NCI-H226 (cell line): Measurements from ENCODE around the gene OR2T6.
"Not testable (repeated sequence)": the region's sequence is repeated elsewhere in the genome, so short reads cannot be mapped to it uniquely, and the experiment has no call there.

Source experiments
- DNase-seq: peaks from one replicate; pipeline ENCODE4 v3.0.0-alpha.2; 2015

The OR2T6 gene, protein sequence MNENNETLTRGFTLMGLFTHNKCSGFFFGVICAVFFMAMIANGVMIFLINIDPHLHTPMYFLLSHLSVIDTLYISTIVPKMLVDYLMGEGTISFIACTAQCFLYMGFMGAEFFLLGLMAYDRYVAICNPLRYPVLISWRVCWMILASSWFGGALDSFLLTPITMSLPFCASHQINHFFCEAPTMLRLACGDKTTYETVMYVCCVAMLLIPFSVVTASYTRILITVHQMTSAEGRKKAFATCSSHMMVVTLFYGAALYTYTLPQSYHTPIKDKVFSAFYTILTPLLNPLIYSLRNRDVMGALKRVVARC

DNA sequence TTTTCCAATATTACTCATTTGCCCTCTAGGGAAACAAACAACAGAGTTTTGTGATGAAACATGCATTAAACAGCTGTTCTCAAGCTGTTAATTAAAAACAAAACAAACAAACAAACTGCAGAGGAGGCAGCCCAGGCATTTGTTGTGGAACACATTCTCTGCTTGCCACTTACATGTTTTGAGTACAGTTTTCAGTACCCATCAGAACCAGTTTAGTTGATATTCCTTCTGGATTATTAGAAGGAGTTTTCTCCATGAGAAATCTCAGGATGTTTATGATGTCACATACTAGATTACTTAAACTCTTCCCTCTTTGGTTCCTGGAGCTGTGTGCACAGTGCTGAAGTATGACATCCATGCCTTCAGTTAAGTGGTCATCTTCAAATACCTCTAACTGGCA, at the start of gene OR2T6:
OR2T6 (plus strand) TSS at position 301 of the 400 bp plus-strand sequence. CDS start 11,863 bp downstream, outside the sequence.
- DNase-seq: no peak

DNA sequence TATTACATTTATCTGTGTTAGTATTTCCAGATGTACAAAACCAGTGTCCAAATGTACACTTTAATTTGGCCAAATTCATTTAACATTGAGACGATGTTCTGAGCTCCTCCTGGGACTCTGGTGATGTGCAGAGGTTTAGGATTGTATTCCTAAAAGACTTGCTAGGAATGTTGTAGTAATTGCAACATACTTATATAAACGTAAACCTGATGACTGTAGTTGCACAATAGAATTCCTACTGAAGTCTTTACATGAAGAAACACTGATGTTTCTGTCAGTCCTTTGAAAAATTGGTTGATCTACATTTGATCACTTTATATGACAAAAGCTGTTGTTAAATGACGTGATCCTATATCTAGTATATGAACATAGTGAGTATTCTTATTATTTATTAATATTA, 32.1 kb upstream of the OR2T6 start:
- no peak for DNase-seq

DNA sequence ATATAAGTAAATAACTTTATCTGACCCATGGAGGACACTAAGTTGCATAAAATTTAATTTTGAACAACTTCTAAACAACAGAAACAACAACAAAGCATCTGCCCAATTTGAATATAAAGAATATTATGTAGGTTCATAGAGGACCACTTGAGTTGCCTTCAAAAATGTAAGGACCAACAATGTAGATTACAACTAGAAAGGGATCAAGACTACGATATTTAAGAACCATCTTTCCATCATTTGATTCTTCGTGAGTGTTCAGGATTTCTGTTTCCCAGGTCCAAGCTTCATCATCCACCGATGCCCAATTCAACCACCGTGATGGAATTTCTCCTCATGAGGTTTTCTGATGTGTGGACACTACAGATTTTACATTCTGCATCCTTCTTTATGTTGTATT, 27.1 kb upstream of the OR2T6 start, which contains the start of gene OR14C36:
OR14C36 (plus strand) TSS at position 301 of the 400 bp plus-strand sequence; CDS start at position 301, 0 bp downstream.
- DNase-seq: no peak

DNA sequence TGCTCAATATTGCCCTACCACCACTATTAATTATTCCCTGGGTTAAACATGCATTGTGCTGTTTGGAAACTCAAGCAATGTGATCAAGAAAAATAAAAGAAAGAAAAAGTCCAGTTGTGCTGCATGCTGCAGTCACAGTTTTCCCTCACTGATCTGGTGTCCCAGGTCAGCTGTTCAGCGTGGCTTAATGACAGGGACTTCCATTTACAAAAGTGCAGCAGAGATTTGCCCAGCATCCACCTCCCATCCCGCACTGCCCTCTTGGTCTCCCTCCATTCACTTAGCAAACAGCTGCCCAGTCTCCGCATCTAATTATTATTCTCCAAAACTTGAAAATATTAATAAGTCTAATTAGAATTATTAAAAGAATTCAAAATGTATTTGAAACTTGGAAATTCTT, 16.1 kb upstream of the OR2T6 start:
- no peak for DNase-seq

DNA sequence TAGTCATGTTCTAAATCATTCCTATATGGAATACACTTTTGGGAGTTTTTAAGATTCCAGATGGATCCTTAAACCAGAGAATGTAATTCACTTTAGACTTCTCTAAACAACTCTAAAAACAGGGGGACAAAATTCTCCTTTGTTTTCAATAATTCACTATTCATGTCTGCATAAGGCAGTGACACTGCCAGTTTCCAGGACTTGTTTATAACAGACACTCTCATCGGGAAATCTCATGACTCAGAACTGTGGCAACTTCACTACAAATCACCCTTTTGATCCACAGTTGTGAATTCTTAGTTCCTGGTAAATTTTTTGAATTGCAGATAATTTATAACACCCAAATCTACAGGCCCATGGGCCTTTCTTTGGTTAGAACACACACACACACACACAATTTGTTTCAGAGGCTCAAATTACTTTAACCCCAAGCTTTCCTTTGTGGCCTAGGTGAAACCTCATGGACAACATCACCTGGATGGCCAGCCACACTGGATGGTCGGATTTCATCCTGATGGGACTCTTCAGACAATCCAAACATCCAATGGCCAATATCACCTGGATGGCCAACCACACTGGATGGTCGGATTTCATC, 14.3 kb upstream of the OR2T6 start, which contains the start of gene OR2T4:
OR2T4 (plus strand) TSS at position 545 of the 595 bp plus-strand sequence; CDS start at position 545, 0 bp downstream.
- DNase-seq: no peak

DNA sequence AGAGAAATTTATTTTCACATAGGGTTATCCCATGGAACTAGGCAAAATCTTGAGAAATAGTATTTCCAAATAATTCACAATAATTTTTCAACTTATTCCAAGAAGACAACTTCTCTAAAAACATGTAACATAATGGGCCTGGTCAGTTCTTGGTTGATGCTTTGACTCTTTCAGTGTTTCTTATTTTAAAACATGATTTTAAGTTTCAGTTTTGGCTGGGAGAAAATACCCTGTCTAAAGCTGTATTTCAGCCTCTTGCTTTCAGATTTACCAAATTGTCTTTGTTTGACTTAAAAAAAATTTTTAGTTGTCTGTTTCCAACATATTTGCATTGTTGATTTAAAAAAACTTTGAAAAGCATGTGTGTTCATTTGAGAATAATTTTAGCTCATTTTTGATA, 8.9 kb upstream of the OR2T6 start:
- no peak for DNase-seq

DNA sequence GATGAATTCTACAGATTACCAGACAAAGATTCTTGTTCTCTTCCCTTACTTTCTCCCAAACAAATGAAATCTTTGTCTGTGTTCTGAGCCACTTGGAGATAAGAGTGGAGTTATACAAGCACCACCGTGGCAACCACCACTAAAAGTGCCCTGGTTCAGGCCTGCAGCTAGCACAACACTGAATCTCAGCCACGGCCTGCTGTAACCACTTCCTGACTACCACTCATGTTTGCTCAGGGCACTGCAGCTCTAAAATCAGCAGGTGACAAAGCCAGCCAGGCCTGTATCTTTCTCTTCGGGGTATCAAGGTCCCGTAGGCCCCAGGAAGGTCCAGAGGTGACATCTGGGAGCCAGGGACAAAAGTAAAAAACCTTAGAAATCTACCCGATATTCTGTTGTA, 3.2 kb upstream of the OR2T6 start:
- no peak for DNase-seq

DNA sequence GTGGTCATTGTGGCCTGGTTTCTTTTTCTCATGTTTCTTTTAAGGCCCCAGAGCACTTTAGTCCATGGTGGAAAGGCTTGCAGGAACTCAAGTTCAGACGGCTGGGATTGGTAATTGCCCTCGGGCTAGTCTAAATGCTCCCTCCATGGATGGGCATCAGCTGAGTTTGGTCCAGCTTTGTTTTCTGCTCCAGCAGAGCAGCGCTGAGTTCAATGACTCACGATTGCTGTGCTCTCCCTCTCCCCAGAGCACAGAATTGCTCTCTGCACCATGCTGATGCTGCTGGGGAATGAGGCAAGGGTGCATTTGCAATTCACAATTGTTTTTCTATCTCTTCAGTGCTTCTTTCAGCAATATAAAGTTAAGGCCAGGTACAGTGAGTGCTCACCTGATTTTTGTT, 1.8 kb upstream of the OR2T6 start:
- no peak for DNase-seq

DNA sequence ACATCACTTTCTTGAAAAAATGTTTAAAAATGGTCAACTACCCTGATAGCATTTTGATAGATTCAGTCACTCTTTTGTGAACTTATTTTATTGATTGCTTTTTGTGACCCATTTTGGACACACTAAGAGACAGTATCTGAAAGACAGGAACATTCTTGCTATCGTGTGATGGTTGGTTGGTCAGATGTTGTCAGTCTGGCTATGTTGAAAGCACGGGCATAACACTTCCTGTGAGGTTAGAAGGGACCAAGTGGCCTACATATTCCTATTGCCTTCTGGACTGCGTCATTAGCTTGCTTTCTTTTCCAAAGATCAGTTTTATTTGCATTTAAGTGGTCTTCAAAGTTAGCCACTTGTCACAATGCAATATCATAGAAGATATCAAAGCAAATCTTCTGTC, 1.4 kb downstream of the OR2T6 start:
- DNase-seq: no peak

DNA sequence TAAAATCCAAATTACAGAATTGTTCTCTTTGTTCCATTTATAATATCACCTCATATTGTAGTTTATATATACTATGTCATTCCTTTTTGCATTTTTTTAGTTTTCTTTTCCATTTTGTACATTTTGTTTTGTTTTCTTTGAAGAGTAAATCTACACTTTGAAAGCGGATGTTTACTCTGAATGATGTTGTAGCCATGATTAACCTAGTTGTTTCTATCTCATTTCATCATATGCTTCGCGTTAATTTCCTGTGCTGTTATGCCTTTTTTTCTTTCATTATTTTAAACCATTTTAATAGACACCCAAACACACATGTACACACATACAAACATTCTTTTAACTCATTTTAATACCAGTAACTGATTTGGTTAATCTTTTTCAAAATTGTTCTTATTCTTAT, 5.3 kb downstream of the OR2T6 start:
- DNase-seq: no peak

DNA sequence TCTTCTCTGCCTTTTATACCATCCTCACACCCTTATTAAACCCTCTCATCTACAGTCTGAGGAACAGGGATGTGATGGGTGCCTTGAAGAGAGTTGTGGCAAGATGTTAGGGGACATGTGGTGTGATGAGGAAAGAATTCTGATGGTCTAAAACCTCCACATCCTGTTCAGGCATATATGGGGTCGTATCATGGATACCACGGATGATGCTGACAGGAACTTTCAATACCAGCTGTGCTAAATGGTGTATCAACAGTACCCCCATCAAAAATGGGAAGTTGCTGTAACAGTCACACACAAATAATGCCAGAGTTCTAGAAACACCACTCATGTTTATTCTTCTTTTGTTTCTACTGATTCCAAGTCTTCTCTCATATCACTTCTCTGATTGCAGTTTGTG, 12.9 kb downstream of the OR2T6 start:
- DNase-seq: no peak

DNA sequence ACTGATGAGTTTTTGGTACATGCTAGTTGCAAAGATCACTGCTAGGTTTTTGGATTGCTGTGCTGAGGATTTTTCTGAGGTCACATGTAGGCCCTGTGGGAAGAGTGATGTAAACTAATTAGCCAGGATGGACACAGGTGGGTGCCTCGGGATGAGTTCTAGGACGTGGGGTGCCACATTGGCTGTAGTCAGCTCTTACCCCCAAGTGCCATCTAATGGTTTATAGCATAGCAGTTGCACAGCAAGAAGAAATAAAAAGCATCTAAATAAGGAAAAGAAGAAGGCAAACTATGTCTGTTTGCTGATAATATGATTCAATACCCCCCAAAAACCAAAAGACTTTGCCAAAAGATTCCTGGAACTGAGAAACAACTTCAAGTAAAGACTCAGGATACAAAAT, 17.5 kb downstream of the OR2T6 start:
- no peak for DNase-seq

DNA sequence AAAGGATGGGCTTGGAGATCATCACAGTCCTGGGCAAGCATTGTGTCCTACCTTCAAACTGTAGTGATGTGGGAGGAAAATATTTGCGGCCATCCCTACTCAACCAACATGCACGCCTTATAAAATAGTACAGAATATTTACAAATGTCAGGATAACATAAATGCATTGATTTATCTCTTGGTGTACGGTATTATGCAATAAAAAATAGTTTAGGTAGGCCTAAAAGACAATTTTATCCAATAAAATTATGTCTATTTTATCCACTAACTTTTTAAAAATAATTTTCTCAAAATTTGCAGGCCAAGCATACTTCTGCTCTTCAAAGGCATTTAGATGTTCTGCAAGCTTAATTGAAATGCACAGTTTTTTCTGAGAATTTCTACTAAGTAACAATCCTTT, 27.2 kb downstream of the OR2T6 start, which contains the start of gene OR2T1:
OR2T1 (plus strand) TSS at position 301 of the 400 bp plus-strand sequence. CDS start 3,100 bp downstream, outside the sequence.
- DNase-seq: no peak

DNA sequence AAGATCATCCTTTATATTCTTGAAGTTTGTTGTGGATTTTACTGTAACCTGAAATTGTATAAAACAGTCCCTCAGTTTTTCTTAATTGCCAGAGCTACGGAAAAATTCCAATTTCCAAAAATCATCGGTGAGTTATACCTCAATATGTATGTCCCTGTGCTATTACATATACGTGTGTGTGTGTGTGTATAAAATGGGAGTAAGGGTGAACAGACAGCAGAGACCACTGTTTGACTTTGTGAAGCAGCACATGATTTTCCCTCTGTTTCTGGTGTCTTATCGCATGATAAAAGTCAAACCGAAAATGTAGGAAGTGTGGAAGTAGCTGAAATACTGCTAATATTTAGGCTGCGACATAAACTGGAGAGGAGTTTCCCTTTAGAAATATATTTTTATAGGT, 28.5 kb downstream of the OR2T6 start:
- no peak for DNase-seq

DNA sequence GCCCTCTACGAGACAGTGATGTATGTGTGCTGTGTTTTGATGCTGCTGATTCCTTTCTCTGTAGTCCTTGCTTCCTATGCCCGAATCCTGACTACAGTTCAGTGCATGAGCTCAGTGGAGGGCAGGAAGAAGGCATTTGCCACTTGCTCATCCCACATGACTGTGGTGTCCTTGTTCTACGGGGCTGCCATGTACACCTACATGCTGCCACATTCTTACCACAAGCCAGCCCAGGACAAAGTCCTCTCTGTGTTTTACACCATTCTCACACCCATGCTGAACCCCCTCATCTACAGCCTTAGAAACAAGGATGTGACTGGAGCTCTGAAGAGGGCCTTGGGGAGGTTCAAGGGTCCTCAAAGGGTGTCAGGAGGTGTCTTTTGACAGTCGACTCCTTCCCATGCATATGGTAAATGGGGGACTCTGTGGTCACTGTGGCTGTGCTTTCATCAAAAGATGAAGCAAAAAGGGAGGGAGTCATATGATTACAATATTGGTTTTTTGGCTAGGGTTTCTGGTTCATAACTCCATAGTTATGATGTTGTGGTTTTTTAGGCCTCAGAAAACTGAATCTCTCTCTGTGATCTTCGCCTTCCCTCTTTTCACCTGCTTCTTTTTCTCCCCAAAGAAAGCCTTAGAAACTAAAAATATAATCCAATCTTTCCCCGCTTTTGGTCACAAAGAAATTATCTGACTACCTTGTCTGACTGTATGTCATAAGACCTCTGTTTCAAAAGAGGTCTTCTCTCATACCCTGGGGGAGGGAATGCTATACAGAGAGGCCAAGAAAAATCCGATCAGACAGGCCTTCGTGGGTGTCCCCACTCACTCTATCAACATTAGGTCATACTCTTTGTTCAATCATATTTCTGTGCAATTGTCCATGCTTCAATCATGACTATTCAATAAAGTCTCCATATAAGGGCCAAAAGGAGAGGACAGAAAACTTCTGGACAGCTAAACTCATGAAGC, 31.5 kb downstream of the OR2T6 start:
- no peak for DNase-seq

DNA sequence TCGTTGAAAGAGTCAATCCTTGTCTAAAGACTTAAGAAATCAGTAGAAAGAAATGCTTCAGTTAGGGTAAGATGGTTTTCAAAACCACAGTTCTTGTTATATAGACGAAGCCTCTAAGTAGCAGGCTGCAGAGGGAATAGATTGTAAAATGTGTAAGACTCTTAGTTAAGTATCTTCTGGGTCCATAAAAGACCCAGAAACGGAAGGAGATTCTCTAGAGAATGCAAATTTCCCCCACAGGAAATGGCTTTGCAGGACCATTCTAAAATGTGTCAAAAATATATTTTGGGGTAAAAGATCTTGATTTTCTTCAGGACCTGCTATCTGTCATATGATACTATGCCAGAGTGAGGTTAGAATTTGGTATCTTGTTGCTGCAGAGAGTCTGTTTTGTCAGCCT, 40.7 kb downstream of the OR2T6 start:
- no peak for DNase-seq

DNA sequence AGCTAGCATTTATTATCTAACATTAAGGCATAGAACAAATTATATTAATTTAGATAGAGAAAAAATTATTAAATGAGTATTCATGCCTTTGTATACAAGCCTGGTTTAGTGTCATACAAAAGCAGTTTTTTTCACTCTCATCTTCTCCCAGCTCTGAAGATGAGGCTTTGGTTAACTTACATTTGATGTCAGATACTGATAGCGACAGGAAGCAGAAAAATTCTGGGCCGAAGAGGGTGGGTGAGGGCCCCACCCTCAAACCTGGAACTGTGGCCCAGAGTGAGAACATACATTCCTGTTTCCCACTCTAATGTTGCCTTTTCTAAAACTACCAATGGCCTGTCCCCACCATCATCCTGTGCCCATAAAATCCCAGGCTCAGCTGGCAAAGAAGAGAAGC, 42.3 kb downstream of the OR2T6 start:
- no peak for DNase-seq

DNA sequence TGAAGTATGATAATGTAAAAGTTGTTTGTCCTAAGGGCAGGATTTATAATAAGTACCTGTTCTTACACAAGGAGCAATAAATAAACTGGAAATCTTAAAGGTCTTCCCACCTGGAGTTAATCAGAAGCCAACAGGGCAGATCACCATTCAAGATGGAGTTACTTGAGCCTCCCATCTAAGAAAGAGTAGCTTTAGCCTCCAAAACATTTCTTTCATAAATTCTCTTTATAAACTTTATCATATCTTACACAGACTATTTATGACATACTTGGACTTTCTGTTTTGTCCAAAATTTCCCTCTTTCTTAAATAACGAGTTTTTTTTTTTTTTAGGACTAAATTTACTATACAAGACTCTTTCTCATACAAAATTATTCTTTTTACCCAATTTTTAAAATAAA, 45.8 kb downstream of the OR2T6 start:
- DNase-seq: no peak

DNA sequence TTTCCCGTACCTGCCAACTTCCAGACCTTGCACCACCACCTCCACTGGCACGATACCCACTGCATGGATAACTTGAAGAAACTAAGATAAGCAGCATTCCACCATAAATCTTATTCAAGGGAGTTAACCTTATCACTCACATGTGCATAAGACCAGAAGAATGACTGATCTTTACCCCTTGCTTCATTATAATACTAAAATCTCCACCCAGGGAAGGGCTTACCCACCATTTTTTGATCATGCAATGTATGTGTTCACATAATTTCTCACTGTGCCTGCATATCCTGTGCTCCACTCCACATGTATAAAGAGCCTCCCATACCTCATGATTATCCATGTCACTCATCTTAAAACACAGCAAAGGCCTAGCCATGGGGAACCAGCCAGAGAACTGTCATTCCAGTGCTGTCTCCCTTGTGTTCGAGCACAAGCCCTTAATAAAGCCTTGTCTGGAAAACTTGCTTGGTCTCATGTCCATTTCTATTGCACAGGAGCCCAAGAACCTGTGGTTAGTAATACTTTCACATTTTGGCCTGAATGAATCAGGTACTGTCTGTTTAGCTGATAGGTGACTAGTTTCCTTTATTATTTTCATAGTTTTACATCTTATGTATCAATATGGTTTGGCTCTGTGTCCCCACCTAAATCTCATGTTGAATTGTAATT, 52.1 kb downstream of the OR2T6 start:
- DNase-seq: peak; percentile 7

DNA sequence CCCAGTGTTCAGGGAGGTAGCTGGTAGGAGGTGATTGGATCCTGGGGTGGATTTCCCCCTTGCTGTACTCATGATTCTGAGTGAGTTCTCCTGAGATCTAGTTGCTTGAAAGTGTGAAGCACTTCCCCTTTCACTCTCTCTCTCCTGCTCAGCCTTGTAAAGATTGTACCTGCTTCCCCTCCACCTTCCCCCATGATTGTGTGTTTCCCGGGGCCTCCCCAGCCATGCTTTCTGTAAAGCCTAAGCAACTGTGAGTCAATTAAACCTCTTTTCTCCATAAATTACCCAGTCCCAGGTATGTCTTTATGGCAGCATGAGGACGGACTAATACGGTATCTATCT, 52.6 kb downstream of the OR2T6 start:
- DNase-seq: not testable (repeated sequence)

DNA sequence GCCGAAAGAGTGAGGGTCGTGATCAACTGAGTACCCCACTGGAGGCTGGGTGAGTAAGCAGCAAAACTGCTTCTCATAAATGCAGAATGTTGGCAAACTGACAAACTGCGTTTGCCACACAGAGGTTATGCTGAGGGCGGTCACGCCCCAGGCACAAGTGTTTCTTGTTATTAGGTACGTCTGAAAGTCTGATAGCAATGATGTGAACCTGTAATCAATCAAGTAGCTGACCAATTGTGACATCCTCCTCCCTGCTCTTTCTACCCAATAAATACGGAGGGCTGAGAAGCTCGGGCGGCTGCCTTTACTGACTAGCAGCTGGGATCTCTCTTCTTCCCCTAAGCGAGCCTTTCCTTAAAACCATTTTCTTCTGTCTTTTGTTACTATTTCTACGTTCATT, 56.1 kb downstream of the OR2T6 start:
- not testable (repeated sequence) for DNase-seq

DNA sequence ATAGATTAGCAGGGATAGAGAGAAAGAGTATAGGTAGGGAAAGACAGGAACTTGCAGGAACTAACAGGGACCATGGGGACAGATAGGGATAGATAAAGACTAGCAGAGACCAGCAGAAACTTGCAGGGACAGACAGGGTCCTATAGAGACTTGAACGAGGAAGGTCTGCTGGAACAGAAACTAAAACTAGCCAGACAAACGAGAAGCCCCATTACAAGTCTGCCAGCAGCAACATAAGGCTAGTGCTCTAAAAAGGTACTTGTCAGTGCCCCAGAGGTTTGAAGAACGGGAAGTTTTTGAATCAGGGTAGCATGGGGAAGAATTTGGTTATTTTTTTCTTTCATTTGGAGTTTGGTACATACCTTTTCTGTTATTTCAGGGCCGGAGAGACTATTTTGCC, 56.7 kb downstream of the OR2T6 start:
- DNase-seq: not testable (repeated sequence)
